Mesenchymal stem cell (in vitro differentiated cells and primary cell): ENCODE data around the gene KRTAP1-1.
"Not testable (repeated sequence)": the region's sequence is repeated elsewhere in the genome, so short reads cannot be mapped to it uniquely, and the experiment has no call there.

Experiments
- DNase-seq: peaks from one replicate; pipeline ENCODE4 v3.0.0-alpha.2; 2013
- H2AFZ ChIP-seq: one replicate; pipeline ENCODE4 v1.6.1; 2013; ENCODE audit warnings: low read depth, mild to moderate bottlenecking, control low read depth, inconsistent platforms, low read length, moderate library complexity
- H2AK5ac ChIP-seq: 2 replicates; pipeline ENCODE4 v1.6.1; 2013; ENCODE audit warnings: low read length, moderate library complexity, mild to moderate bottlenecking, inconsistent platforms; ENCODE audit not compliant: severe bottlenecking
- H2BK120ac ChIP-seq: one replicate; pipeline ENCODE4 v1.6.1; 2013; ENCODE audit warnings: low read depth, mild to moderate bottlenecking, inconsistent platforms, low read length, moderate library complexity
- H2BK12ac ChIP-seq, 2 experiments: one replicate each; pipeline ENCODE4 v1.6.1; 2013; ENCODE audit warnings: inconsistent platforms in 2 of 2, low read length in 2 of 2, mild to moderate bottlenecking in 2 of 2, moderate library complexity in 2 of 2, control low read depth in 1 of 2
- H2BK15ac ChIP-seq: one replicate; pipeline ENCODE4 v1.6.1; 2013; ENCODE audit warnings: mild to moderate bottlenecking, low read depth, inconsistent platforms; ENCODE audit not compliant: poor library complexity, severe bottlenecking
- H2BK5ac ChIP-seq: 2 replicates; pipeline ENCODE4 v1.6.1; 2013; ENCODE audit warnings: low read depth, mild to moderate bottlenecking, low read length, control low read depth, inconsistent platforms; ENCODE audit not compliant: poor library complexity, severe bottlenecking
- H3K14ac ChIP-seq, 2 experiments: one replicate each; pipeline ENCODE4 v1.6.1; 2013; ENCODE audit warnings: inconsistent platforms in 2 of 2, low read length in 2 of 2, control low read depth in 1 of 2, mild to moderate bottlenecking in 1 of 2, moderate library complexity in 1 of 2
- H3K18ac ChIP-seq, 2 experiments: one replicate each; pipeline ENCODE4 v1.6.1; 2013; ENCODE audit warnings: inconsistent platforms in 2 of 2, low read length in 2 of 2, control low read depth in 1 of 2, low read depth in 1 of 2, mild to moderate bottlenecking in 1 of 2
- H3K23ac ChIP-seq, 2 experiments: one replicate each; pipeline ENCODE4 v1.6.1; 2013; ENCODE audit warnings: inconsistent platforms in 2 of 2, low read length in 2 of 2, mild to moderate bottlenecking in 2 of 2, moderate library complexity in 2 of 2, control low read depth in 1 of 2
- H3K27ac ChIP-seq: 2 replicates; pipeline ENCODE4 v1.5.1; 2013; ENCODE audit warnings: mild to moderate bottlenecking, moderate library complexity, low read length, control low read depth, inconsistent platforms; ENCODE audit not compliant: poor library complexity, severe bottlenecking
- H3K27me3 ChIP-seq, 2 experiments: 2 replicates each; pipeline versions ENCODE4 v1.6.1 to v1.7.0; 2013; ENCODE audit warnings: low read length in 2 of 2, mild to moderate bottlenecking in 2 of 2, moderate library complexity in 2 of 2, control low read depth in 1 of 2, inconsistent platforms in 1 of 2; ENCODE audit not compliant: control insufficient read depth in 1 of 2, insufficient read depth in 1 of 2
- H3K36me3 ChIP-seq, 2 experiments: 2 replicates each; pipeline versions ENCODE4 v1.6.1 to v1.7.0; 2013; ENCODE audit warnings: low read length in 2 of 2, control low read depth in 1 of 2, inconsistent platforms in 1 of 2, low read depth in 1 of 2, mild to moderate bottlenecking in 1 of 2; ENCODE audit not compliant: insufficient read depth in 2 of 2, control insufficient read depth in 1 of 2
- H3K4ac ChIP-seq, 2 experiments: one replicate each; pipeline ENCODE4 v1.6.1; 2013; ENCODE audit warnings: inconsistent platforms in 2 of 2, low read length in 2 of 2, mild to moderate bottlenecking in 2 of 2, moderate library complexity in 2 of 2, control low read depth in 1 of 2, low read depth in 1 of 2
- H3K4me1 ChIP-seq: 2 replicates; pipeline ENCODE4 v1.6.1; 2013; ENCODE audit warnings: low read depth, low read length, control low read depth; ENCODE audit not compliant: control insufficient read depth, insufficient read depth
- H3K4me2 ChIP-seq: 2 replicates; pipeline ENCODE4 v1.6.1; 2013; ENCODE audit warnings: low read length, mild to moderate bottlenecking, inconsistent platforms; ENCODE audit not compliant: poor library complexity, severe bottlenecking
- H3K4me3 ChIP-seq, 2 experiments: 2 replicates each; pipeline versions ENCODE4 v1.5.1 to v1.7.0; 2013; ENCODE audit warnings: low read length in 2 of 2, mild to moderate bottlenecking in 2 of 2, control low read depth in 1 of 2, low read depth in 1 of 2; ENCODE audit not compliant: insufficient read depth in 1 of 2
- H3K79me1 ChIP-seq: replicated peaks from 2 replicates; pipeline ENCODE4 v1.6.1; 2013; ENCODE audit warnings: mild to moderate bottlenecking, control low read depth, low read length, inconsistent platforms; ENCODE audit not compliant: poor library complexity, severe bottlenecking
- H3K9ac ChIP-seq: 2 replicates; pipeline ENCODE4 v1.7.0; 2013; ENCODE audit warnings: mild to moderate bottlenecking, low read length, moderate library complexity
- H3K9me3 ChIP-seq: 2 replicates; pipeline ENCODE4 v1.7.0; 2013; ENCODE audit warnings: mild to moderate bottlenecking, low read length; ENCODE audit not compliant: control insufficient read depth
- H4K8ac ChIP-seq: one replicate; pipeline ENCODE4 v1.6.1; 2013; ENCODE audit warnings: inconsistent platforms, mild to moderate bottlenecking, low read length, moderate library complexity
- H4K91ac ChIP-seq: one replicate; pipeline ENCODE4 v1.6.1; 2013; ENCODE audit warnings: mild to moderate bottlenecking, low read length, inconsistent platforms
- WGBS: methylation state at CpG from one replicate; pipeline ENCODE4 v1.1.7; 2013; ENCODE audit warnings: mixed read lengths; 5-methylcytosine and 5-hydroxymethylcytosine counted together

The KRTAP1-1 gene

GRCh38 chr17:41048441-41048840 lies 7.2 kb upstream of the KRTAP1-1 start:
- no peak overlapping the region for H4K8ac ChIP-seq
- no peak overlapping the region for H2BK120ac ChIP-seq
- H2BK15ac ChIP-seq, result no peak overlapping the region
- WGBS, result 54% methylated on average over 6 of the region's 7 CpGs
- no peaks in the 10 kb centered on the region for H3K36me3 ChIP-seq
- peak overlapping the region; percentile 7 for H3K9ac ChIP-seq
- peaks cover 8% of the 10 kb centered on the region for H3K4me1 ChIP-seq
- H4K91ac ChIP-seq, result no peak overlapping the region
- no peak overlapping the region for H2BK5ac ChIP-seq
- DNase-seq, result peak; percentile 31
- peak overlapping the region; percentile 57 for H3K27ac ChIP-seq
- H2BK12ac ChIP-seq, result no peak overlapping the region
- no peak overlapping the region for H3K14ac ChIP-seq
- H3K18ac ChIP-seq, result no peak overlapping the region
- H2AK5ac ChIP-seq, result peak overlapping the region; percentile 50
- no peak overlapping the region for H3K4me2 ChIP-seq
- H3K9me3 ChIP-seq, result no peaks in the 10 kb centered on the region
- no peaks in the 10 kb centered on the region for H3K27me3 ChIP-seq
- H3K4me3 ChIP-seq, result no peak overlapping the region
- no peak overlapping the region for H3K23ac ChIP-seq
- H3K4ac ChIP-seq, result no peak overlapping the region
- no peaks in the 10 kb centered on the region for H3K79me1 ChIP-seq
- no peak overlapping the region for H2AFZ ChIP-seq

- 93% methylated on average over 3 of the region's 33 CpGs for WGBS
- DNase-seq, result not testable (repeated sequence)
Observed at GRCh38 chr17:41046735-41047465, 5.7 kb upstream of the KRTAP1-1 start, which contains the start of gene KRTAP2-1. Gene KRTAP2-1 (minus strand): TSS chr17:41047316. CDS start chr17:41047267, 49 bp downstream.

GRCh38 chr17:41042953-41043352 lies 1.7 kb upstream of the KRTAP1-1 start:
- H4K91ac ChIP-seq, result no peak overlapping the region
- H3K27ac ChIP-seq, result no peak overlapping the region
- WGBS, result no CpG with 5 or more reads among the region's 1 CpG
- no peak overlapping the region for H2AK5ac ChIP-seq
- H3K4me1 ChIP-seq, result peaks cover 9% of the 10 kb centered on the region
- H3K9ac ChIP-seq, result no peak overlapping the region
- peaks cover 3% of the 10 kb centered on the region for H3K9me3 ChIP-seq
- no peaks in the 10 kb centered on the region for H3K79me1 ChIP-seq
- H4K8ac ChIP-seq, result no peak overlapping the region
- no peak overlapping the region for H3K18ac ChIP-seq
- no peak overlapping the region for H2BK5ac ChIP-seq
- no peak overlapping the region for H3K4me3 ChIP-seq
- no peaks in the 10 kb centered on the region for H3K36me3 ChIP-seq
- no peak overlapping the region for H2AFZ ChIP-seq
- no peak for DNase-seq
- H2BK12ac ChIP-seq, result no peak overlapping the region
- no peak overlapping the region for H3K4me2 ChIP-seq
- H3K23ac ChIP-seq, result no peak overlapping the region
- H3K14ac ChIP-seq, result no peak overlapping the region
- H2BK120ac ChIP-seq, result no peak overlapping the region
- H3K27me3 ChIP-seq, result no peaks in the 10 kb centered on the region
- no peak overlapping the region for H2BK15ac ChIP-seq
- no peak overlapping the region for H3K4ac ChIP-seq

More at GRCh38 chr17:41046735-41047465, 5.7 kb upstream of the KRTAP1-1 start, which contains the start of gene KRTAP2-1:
- H2BK120ac ChIP-seq, H3K9me3 ChIP-seq, H2AK5ac ChIP-seq, H3K4me3 ChIP-seq, H3K14ac ChIP-seq, H4K8ac ChIP-seq, H3K4me2 ChIP-seq, H3K36me3 ChIP-seq, H3K79me1 ChIP-seq, H3K23ac ChIP-seq, H3K4ac ChIP-seq, H2BK12ac ChIP-seq, H3K18ac ChIP-seq, H4K91ac ChIP-seq, H3K9ac ChIP-seq, H2AFZ ChIP-seq, H3K4me1 ChIP-seq, H2BK5ac ChIP-seq, H2BK15ac ChIP-seq, H3K27me3 ChIP-seq: not testable (repeated sequence)
- H3K27ac ChIP-seq, result peak within 1 kb of the TSS; percentile 57

GRCh38 chr17:41037853-41038350 lies 3.3 kb downstream of the KRTAP1-1 start:
- Histone ChIP-seq H3K23ac (no peak overlapping the region), H3K9ac (no peak overlapping the region), H4K91ac (no peak overlapping the region), H3K14ac (no peak overlapping the region), H3K79me1 (no peaks in the 10 kb centered on the region), H3K4ac (no peak overlapping the region), H2BK5ac (no peak overlapping the region), H3K4me2 (no peak overlapping the region), H3K4me3 (no peak overlapping the region), H2BK15ac (no peak overlapping the region), H3K4me1 (peaks cover 7% of the 10 kb centered on the region), H2AK5ac (no peak overlapping the region), H4K8ac (no peak overlapping the region), H2AFZ (no peak overlapping the region), H3K9me3 (peaks cover under 1% of the 10 kb centered on the region), H2BK12ac (no peak overlapping the region), H3K27ac (no peak overlapping the region), H3K27me3 (no peaks in the 10 kb centered on the region), H3K18ac (no peak overlapping the region), H3K36me3 (no peaks in the 10 kb centered on the region), H2BK120ac (no peak overlapping the region)
- DNase-seq, result no peak
- 56% methylated on average over 1 of the region's 2 CpGs for WGBS
